ENCODE results near the gene PHACTR1.
"Not testable (repeated sequence)": the region's sequence is repeated elsewhere in the genome, so short reads cannot be mapped to it uniquely, and the experiment has no call there.

PHACTR1 gene

DNA sequence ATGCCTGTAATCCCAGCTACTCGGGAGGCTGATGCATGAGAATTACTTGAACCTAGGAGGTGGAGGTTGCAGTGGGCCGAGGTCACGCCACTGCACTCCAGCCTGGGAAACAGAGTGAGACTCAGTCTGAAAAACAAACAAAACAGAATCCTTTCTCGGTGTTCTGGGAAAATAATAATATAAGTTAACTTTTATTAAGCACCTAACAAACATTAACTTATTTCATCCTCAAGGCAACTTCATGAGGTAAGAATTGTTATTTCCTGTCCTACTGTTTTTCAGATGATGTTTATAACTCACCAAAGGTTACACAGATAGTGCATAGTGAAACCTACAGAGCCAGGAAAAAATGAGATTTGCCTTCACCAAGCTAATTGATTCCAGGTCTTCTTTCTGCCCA, 221.4 kb downstream of the PHACTR1 start:
- no peak for TF ChIP-seq POLR2A (IDR thresholded peaks at IDR 0.05; ENCODE audit: low read depth, low read length)
- no peak for FAIRE-seq
- no peak for DNase-seq (ENCODE audit: insufficient read length, low spot score)

DNA sequence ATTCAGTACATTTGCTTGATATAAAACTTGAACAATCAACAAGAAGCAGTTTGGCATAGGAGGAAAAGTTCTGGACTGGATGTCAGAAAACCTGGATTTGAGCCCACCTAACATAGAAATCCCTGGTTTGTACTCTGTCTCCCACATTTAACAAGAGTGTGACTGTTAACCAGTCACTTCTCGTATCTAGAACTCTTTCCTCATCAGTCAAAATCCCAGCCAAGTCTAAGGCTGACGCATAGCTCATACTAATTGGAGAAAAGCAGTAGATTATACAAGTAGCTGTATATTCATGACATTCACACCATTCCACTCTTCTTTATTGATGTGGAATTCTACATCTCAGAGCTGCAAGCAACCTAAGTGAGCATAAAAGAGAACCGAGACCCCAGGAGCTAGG, 222.7 kb downstream of the PHACTR1 start:
- TF ChIP-seq POLR2A (IDR thresholded peaks at IDR 0.05; ENCODE audit: low read depth, low read length) = no peak

DNA sequence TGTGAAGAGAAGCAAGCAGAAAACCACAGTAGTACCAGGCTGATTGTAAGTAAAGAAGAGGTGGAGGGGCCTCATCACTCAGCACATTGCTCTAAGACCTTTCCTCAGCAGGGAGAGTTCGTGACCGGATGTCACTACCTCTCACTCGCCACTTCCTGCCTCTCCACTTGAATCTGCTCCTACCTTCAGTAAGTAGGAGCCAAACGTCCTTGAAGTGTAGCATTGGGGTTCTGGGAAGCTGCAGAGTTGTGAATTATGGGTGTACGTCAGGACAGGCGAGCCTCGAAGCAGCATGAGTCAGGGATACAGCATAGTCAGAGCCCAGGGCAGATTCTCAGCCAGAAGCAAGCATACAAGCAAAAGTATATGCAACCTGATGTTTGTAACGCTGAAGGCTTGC, 224.9 kb downstream of the PHACTR1 start:
- TF ChIP-seq POLR2A (IDR thresholded peaks at IDR 0.05; ENCODE audit: low read depth, low read length) = no peak
- DNase-seq (ENCODE audit: insufficient read length, low spot score) (peak; percentile 25), FAIRE-seq (peak; percentile 45)

More for the DNA sequence above, 222.7 kb downstream of the PHACTR1 start:
- DNase-seq (ENCODE audit: insufficient read length, low spot score) (no peak), FAIRE-seq (no peak)

DNA sequence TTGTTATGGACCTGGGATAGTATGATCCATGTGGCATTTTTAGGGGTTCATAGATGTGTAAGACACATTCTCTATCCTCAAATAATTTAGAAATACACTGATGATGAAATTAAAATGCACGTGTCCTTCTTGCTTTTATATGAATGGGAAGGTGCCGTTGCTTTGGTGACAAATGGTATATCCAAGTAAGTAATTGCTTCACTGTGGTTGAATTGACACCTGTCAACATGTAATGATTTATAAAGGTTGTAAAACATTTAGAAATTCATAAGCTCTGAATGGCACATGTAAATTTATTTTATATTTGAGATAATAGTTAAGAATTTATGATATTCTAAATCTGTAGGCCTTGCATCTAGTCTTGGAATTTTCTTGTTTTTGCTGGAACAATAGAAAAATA, 227.0 kb downstream of the PHACTR1 start:
- DNase-seq (ENCODE audit: insufficient read length, low spot score) (no peak), FAIRE-seq (no peak)
- TF ChIP-seq POLR2A (IDR thresholded peaks at IDR 0.05; ENCODE audit: low read depth, low read length) = no peak

DNA sequence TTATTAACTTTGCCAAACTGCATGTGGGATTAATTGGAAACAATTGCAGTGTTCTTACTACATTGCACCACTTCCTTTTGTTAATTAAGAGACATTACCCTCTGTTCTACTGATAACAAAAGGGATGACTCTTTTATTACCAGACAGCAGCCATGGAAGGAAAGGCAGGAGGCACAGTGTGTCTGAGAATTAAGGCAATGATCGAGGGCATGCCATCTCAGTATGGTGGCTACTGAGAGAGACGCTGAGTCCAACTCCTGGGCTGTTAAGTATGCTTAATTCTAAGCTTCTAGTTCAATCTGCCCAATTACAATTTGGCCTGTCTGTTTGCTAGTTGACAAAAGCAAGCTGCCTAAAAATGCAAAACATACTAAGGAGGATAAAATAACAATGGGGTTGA, 227.4 kb downstream of the PHACTR1 start:
- FAIRE-seq = no peak
- TF ChIP-seq POLR2A (IDR thresholded peaks at IDR 0.05; ENCODE audit: low read depth, low read length) = no peak
- no peak for DNase-seq (ENCODE audit: insufficient read length, low spot score)

DNA sequence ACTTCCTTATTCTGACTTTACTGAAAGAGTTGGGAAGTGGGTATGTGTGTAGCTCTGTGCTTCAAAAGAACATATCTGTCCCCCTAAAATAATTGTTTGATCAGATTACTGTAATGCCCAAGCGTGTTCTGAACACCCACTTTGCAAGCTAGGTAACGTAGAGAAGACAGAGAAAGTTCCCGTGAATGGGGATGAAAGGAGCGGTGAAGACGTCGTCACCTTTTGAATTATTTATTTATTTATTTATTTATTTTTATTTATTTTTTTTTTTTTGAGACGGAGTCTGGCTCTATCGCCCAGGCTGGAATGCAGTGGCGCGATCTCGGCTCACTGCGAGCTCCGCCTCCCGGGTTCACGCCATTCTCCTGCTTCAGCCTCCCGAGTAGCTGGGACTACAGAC, 228.0 kb downstream of the PHACTR1 start:
- DNase-seq (ENCODE audit: insufficient read length, low spot score); FAIRE-seq: not testable (repeated sequence)

GRCh38 chr6:12947151-12947871, 230.7 kb downstream of the PHACTR1 start:
- DNase-seq (ENCODE audit: insufficient read length, low spot score) (no peak), FAIRE-seq (no peak)
- TF ChIP-seq POLR2A (IDR thresholded peaks at IDR 0.05; ENCODE audit: low read depth, low read length) = no peak

GRCh38 chr6:12947967-12948366, 231.4 kb downstream of the PHACTR1 start:
- DNase-seq (ENCODE audit: insufficient read length, low spot score) = no peak
- TF ChIP-seq POLR2A (IDR thresholded peaks at IDR 0.05; ENCODE audit: low read depth, low read length) = no peak
- no peak for FAIRE-seq

DNA sequence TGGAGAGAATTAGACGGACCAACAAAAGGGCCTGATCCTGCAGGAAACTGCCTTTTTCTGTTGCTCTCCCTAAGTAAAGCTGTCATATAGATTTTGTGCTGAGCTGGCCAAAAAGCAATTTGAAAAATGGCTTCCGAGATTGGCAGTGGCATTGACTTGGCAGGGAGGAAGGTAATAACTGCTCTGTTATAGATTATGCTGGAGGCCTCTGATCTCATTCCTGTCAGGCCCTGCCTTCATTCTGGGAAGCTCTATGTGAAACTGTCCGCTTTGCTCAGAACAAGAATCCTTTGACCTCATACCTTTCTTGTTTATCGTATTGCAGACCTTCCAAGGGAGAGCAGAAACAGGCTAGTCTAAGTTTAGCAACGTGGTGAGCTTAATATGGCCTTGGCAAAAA, 234.4 kb downstream of the PHACTR1 start:
- no peak for TF ChIP-seq POLR2A (IDR thresholded peaks at IDR 0.05; ENCODE audit: low read depth, low read length)
- no peak for DNase-seq (ENCODE audit: insufficient read length, low spot score)
- no peak for FAIRE-seq

GRCh38 chr6:12951415-12951814, 234.8 kb downstream of the PHACTR1 start:
- DNase-seq (ENCODE audit: insufficient read length, low spot score) (no peak), FAIRE-seq (no peak)
- TF ChIP-seq POLR2A (IDR thresholded peaks at IDR 0.05; ENCODE audit: low read depth, low read length) = no peak

- no peak for DNase-seq (ENCODE audit: insufficient read length, low spot score)
- TF ChIP-seq POLR2A (IDR thresholded peaks at IDR 0.05; ENCODE audit: low read depth, low read length) = no peak
- no peak for FAIRE-seq
Measured at GRCh38 chr6:12952318-12952717, 235.8 kb downstream of the PHACTR1 start.

DNA sequence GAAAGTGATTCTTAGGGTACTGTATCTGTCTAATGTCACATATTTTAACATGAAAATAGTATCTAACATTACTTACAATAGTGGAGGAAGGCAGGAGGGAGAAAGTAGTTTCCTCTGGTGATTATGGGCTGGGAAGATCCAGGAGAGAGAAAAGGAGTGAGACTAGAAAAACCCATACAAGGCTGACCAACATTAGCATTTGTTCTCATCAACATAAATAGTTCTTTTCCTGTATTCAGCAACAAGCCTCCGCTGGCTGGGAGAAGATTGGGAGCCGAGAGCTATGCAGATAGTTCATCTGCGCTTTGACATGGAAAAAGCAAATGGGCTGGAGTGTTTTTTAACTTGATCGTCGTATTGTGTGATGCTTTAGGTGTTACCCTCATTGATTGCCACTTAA, 239.4 kb downstream of the PHACTR1 start:
- no peak for TF ChIP-seq POLR2A (IDR thresholded peaks at IDR 0.05; ENCODE audit: low read depth, low read length)
- DNase-seq (ENCODE audit: insufficient read length, low spot score) = no peak
- no peak for FAIRE-seq

GRCh38 chr6:12956991-12957320, 240.4 kb downstream of the PHACTR1 start:
- FAIRE-seq (no peak), DNase-seq (ENCODE audit: insufficient read length, low spot score) (no peak)
- TF ChIP-seq POLR2A (IDR thresholded peaks at IDR 0.05; ENCODE audit: low read depth, low read length) = no peak

DNA sequence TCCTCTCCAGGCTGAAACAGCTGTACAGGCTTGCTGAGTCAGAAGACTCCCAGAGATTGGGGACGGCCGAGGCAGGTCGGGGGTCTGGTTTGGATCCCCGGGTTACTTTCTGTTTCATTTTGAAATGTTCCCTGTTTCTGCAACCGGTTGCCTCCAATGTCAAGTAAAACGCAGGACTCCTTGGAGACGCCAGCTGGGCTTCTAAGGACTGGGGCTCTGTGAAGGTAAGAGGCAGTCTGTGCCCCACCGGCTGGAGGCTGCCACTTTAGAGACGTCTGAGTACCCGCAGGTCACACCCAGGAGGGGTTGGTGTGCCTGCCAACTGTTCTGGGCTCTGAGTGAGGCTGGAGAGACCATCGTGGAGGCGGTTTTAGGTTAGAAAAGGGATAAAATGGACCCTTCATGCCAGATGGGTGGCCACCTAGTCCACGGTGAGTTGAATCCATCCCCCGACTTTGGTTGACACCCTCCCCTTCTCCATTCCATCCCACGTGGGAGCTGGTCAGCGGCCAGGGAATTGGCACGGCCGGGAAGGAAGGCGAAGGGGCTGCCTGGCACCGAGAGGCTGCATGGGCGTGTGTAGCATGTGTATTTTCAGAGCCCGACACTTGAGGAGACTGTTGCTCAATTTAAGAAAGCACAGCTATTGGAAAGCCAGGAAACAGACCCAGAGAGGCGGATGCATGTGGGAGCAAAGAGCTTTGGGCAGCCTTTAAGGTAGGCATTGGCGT, 240.9 kb downstream of the PHACTR1 start:
- DNase-seq (ENCODE audit: insufficient read length, low spot score) (peak; percentile 63), FAIRE-seq (peak; percentile 67)
- TF ChIP-seq POLR2A (IDR thresholded peaks at IDR 0.05; ENCODE audit: low read depth, low read length) = no peak

DNA sequence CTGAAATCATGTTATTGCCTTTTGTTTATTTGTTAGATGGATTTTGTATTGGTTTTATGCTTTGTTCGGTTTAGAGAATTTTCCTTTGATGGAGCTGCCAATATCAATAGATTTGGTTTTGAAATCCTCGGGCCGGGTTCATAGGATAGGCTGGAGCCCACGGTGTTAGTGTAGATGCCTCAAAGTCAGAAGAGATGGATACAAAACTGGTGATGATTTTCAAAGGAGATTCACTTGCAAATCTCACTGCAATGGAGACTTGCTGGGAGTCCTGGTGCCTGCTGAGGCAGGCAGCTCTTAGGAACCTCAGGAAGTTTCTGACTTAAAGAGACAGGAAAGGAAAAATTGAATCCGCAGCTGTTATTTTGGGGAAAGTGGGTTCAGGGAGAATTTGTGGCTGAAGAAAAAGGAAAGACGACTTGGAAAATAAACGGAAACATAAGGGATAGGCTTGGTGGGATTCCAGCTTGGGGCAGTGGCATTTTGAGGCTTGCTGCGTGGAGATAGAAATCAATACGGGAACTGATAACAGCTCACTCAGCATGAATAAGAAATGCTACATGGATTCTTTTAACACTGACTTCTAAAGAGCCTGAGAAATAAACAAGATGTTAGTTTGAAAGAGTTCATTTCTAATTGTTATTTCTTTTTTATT, 241.6 kb downstream of the PHACTR1 start:
- no peak for FAIRE-seq
- peak; percentile 15 for DNase-seq (ENCODE audit: insufficient read length, low spot score)
- TF ChIP-seq POLR2A (IDR thresholded peaks at IDR 0.05; ENCODE audit: low read depth, low read length) = no peak
